ENCODE results near the gene TSN. TPM values are rescaled to one million over a fixed set of nuclear protein-coding genes. Genes with fewer than 3 reads are reported as not detected.

Gene TSN
- total RNA-seq, 1 experiment from 2014 or later, result 87.3 TPM

DNA sequence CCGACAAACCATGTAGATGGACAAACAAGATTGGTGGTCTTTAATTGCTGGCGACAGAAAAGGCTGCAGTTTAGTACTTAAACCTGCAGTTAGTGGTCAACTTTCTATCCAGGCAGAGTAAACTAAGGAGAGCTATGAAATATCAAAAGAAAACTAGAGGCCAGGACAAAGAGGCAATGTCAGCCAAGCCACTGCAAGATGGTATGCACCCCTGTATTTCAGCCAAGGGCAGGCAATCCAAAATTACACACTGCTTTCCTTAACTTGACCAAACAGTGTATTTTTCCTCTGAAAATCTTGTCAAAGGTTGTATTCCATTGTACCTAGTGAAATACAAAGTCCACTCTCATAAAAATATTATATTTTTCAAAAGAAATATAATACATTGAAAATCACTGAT, 28.1 kb upstream of the TSN start:
- DNase-seq (ENCODE audit: low spot score), result no peak
- H3K36me3 Mint-ChIP-seq, result peaks cover 51% of the 10 kb centered on the region
- H3K9me3 Mint-ChIP-seq, result no peaks in the 10 kb centered on the region
- TF ChIP-seq IRF1 (CRISPR knock-in tag; IDR thresholded peaks at IDR 0.05) (no peak), NFE2L1 (CRISPR knock-in tag; IDR thresholded peaks at IDR 0.05) (no peak), RORB (CRISPR knock-in tag; IDR thresholded peaks at IDR 0.05) (no peak), CBFB (CRISPR knock-in tag; IDR thresholded peaks at IDR 0.05; ENCODE audit: low read depth) (no peak), TP53 (CRISPR knock-in tag; IDR thresholded peaks at IDR 0.05) (no peak), PREB (CRISPR knock-in tag; IDR thresholded peaks at IDR 0.05; ENCODE audit: borderline replicate concordance) (no peak), NFYB (CRISPR knock-in tag; conservative IDR thresholded peaks at IDR 0.05; ENCODE audit: low read depth) (no peak), NR3C1 (CRISPR knock-in tag; conservative IDR thresholded peaks at IDR 0.05; ENCODE audit: low read depth) (no peak), ZNF416 (CRISPR knock-in tag; IDR thresholded peaks at IDR 0.05) (no peak), SMAD3 (CRISPR knock-in tag; IDR thresholded peaks at IDR 0.05; ENCODE audit: borderline replicate concordance) (no peak), KAT7 (CRISPR knock-in tag; IDR thresholded peaks at IDR 0.05; ENCODE audit: borderline replicate concordance) (no peak), ZBTB21 (CRISPR knock-in tag; IDR thresholded peaks at IDR 0.05; ENCODE audit: borderline replicate concordance) (no peak), ELF4 (CRISPR knock-in tag; IDR thresholded peaks at IDR 0.05; ENCODE audit: low read depth) (no peak)
- TF ChIP-seq, protein P1, sequence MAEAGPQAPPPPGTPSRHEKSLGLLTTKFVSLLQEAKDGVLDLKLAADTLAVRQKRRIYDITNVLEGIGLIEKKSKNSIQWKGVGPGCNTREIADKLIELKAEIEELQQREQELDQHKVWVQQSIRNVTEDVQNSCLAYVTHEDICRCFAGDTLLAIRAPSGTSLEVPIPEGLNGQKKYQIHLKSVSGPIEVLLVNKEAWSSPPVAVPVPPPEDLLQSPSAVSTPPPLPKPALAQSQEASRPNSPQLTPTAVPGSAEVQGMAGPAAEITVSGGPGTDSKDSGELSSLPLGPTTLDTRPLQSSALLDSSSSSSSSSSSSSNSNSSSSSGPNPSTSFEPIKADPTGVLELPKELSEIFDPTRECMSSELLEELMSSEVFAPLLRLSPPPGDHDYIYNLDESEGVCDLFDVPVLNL (CRISPR knock-in tag; IDR thresholded peaks at IDR 0.05; ENCODE audit: borderline replicate concordance, low read depth), result no peak
- TF ChIP-seq, protein P2, sequence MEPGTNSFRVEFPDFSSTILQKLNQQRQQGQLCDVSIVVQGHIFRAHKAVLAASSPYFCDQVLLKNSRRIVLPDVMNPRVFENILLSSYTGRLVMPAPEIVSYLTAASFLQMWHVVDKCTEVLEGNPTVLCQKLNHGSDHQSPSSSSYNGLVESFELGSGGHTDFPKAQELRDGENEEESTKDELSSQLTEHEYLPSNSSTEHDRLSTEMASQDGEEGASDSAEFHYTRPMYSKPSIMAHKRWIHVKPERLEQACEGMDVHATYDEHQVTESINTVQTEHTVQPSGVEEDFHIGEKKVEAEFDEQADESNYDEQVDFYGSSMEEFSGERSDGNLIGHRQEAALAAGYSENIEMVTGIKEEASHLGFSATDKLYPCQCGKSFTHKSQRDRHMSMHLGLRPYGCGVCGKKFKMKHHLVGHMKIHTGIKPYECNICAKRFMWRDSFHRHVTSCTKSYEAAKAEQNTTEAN (CRISPR knock-in tag; IDR thresholded peaks at IDR 0.05), result no peak
- TF ChIP-seq, protein P3, sequence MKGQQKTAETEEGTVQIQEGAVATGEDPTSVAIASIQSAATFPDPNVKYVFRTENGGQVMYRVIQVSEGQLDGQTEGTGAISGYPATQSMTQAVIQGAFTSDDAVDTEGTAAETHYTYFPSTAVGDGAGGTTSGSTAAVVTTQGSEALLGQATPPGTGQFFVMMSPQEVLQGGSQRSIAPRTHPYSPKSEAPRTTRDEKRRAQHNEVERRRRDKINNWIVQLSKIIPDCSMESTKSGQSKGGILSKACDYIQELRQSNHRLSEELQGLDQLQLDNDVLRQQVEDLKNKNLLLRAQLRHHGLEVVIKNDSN (CRISPR knock-in tag; IDR thresholded peaks at IDR 0.05), result no peak
- TF ChIP-seq, protein P4, sequence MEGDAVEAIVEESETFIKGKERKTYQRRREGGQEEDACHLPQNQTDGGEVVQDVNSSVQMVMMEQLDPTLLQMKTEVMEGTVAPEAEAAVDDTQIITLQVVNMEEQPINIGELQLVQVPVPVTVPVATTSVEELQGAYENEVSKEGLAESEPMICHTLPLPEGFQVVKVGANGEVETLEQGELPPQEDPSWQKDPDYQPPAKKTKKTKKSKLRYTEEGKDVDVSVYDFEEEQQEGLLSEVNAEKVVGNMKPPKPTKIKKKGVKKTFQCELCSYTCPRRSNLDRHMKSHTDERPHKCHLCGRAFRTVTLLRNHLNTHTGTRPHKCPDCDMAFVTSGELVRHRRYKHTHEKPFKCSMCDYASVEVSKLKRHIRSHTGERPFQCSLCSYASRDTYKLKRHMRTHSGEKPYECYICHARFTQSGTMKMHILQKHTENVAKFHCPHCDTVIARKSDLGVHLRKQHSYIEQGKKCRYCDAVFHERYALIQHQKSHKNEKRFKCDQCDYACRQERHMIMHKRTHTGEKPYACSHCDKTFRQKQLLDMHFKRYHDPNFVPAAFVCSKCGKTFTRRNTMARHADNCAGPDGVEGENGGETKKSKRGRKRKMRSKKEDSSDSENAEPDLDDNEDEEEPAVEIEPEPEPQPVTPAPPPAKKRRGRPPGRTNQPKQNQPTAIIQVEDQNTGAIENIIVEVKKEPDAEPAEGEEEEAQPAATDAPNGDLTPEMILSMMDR (IDR thresholded peaks at IDR 0.05), result no peak
- TF ChIP-seq, protein P5, sequence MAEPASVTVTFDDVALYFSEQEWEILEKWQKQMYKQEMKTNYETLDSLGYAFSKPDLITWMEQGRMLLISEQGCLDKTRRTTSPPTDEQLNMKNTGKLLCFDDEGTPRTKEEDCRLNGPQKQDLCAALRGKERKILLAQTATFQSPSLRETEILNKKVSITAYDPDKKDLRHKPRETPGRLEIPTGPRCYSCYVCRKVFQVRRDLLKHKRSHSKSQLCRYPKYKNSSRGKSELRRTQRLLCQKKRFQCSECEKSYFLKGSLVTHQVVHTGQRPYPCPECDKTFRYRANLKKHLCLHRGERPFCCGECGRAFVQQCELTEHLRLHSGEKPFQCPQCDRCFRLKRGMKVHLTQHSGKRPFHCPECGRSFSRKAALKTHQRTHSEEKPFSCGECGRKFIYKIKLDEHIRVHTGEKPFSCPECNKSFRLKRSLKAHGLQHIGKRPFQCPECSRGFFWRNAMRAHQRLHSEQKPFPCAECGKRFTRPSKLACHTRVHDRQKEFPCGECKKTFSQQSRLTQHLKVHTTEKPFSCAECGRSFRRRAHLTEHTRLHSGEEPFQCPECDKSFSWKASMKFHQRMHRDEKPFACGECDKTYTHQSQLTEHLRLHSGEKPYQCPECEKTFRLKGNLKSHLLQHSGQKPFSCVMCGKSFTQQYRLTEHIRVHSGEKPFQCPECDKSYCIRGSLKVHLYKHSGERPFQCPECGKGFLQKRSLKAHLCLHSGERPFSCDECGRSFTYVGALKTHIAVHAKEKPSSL (CRISPR knock-in tag; conservative IDR thresholded peaks at IDR 0.05), result no peak
- ATAC-seq, result no peak
- no peak overlapping the region for H3K4me3 Mint-ChIP-seq
- ChIA-PET CTCF (no interaction called here), POLR2A (no interaction called here)
- no peak overlapping the region; the same call in 1 of the 2 replicates for H3K27ac Mint-ChIP-seq
- H3K27me3 Mint-ChIP-seq (ENCODE audit: low read depth), result no peaks in the 10 kb centered on the region
- no peaks in the 10 kb centered on the region for H3K4me1 Mint-ChIP-seq

Data from WTC11 (cell line).